NB4 (cell line): Measurements from ENCODE around the gene TBC1D1.

Source experiments
- CTCF ChIP-seq: IDR thresholded peaks from one replicate; pipeline ENCODE4 v1.5.1; 2012; ENCODE audit warnings: low read depth, low read length
- MAX ChIP-seq: IDR thresholded peaks from 2 replicates; pipeline ENCODE4 v1.6.1; 2011; ENCODE audit warnings: low read depth, low read length
- MYC ChIP-seq: IDR thresholded peaks from 2 replicates; pipeline ENCODE4 v1.6.1; 2011; ENCODE audit warnings: low read depth, low read length
- POLR2A ChIP-seq: IDR thresholded peaks from 2 replicates; pipeline ENCODE4 v1.6.1; 2011; ENCODE audit warnings: mild to moderate bottlenecking; ENCODE audit not compliant: insufficient read length; ENCODE audit errors: extremely low read depth

GRCh38 chr4:38097818-38098217, 206.9 kb downstream of the TBC1D1 start:
- TF ChIP-seq CTCF, result no peak
- no peak for TF ChIP-seq POLR2A
- TF ChIP-seq MYC, result no peak
- TF ChIP-seq MAX, result no peak
